ENCODE results near the gene ARL10.

- TF ChIP-seq CTCF (optimal IDR thresholded peaks at IDR 0.05 in 1 of 3, IDR thresholded peaks at IDR 0.05 in 1 of 3, conservative IDR thresholded peaks at IDR 0.05 in 1 of 3; ENCODE audit: extremely low read depth in 1 of 3, insufficient read depth in 2 of 3, low read length in 3 of 3) (no peak), EZH2 (IDR thresholded peaks at IDR 0.05; ENCODE audit: low read length) (no peak)
Observed at GRCh38 chr5:176384366-176384930, 19.2 kb downstream of the ARL10 start.

Data from keratinocyte (primary cell).